Gastroesophageal sphincter (tissue), 3 donors: ENCODE results near the gene KATNAL1.

Experiments used
- EP300 ChIP-seq: sonication (generic); formaldehyde crosslinking; IDR thresholded peaks from one replicate; pipeline ENCODE4 v1.6.1; 2017; ENCODE audit warnings: antibody characterized with exemption, mild to moderate bottlenecking
- POLR2A ChIP-seq, 2 donors: fragments of 450-650 bp; IDR thresholded peaks; one replicate each; pipeline ENCODE4 v1.6.1; 2017; ENCODE audit warnings: antibody characterized with exemption in 2 of 2, mild to moderate bottlenecking in 2 of 2, moderate library complexity in 1 of 2
- POLR2AphosphoS5 ChIP-seq: sonication (generic); formaldehyde crosslinking; IDR thresholded peaks from one replicate; pipeline ENCODE4 v1.6.1; 2017; ENCODE audit warnings: antibody characterized with exemption
- TF ChIP-seq, protein P1 (sequence below), 4 experiments: fragments of 200-600 bp in 2 of 4; fragments of 450-650 bp in 2 of 4; sonication (generic) in 1 of 4; IDR thresholded peaks; one replicate each; pipeline ENCODE4 v1.5.1; 2017 to 2019; ENCODE audit warnings: antibody characterized with exemption in 4 of 4, mild to moderate bottlenecking in 2 of 4, moderate library complexity in 2 of 4

GRCh38 chr13:30300596-30300995 lies 6.8 kb downstream of the KATNAL1 start:
- TF ChIP-seq POLR2AphosphoS5 (no peak), EP300 (no peak), POLR2A (IDR thresholded peaks at IDR 0.05) (no peak)
- TF ChIP-seq, protein P1, sequence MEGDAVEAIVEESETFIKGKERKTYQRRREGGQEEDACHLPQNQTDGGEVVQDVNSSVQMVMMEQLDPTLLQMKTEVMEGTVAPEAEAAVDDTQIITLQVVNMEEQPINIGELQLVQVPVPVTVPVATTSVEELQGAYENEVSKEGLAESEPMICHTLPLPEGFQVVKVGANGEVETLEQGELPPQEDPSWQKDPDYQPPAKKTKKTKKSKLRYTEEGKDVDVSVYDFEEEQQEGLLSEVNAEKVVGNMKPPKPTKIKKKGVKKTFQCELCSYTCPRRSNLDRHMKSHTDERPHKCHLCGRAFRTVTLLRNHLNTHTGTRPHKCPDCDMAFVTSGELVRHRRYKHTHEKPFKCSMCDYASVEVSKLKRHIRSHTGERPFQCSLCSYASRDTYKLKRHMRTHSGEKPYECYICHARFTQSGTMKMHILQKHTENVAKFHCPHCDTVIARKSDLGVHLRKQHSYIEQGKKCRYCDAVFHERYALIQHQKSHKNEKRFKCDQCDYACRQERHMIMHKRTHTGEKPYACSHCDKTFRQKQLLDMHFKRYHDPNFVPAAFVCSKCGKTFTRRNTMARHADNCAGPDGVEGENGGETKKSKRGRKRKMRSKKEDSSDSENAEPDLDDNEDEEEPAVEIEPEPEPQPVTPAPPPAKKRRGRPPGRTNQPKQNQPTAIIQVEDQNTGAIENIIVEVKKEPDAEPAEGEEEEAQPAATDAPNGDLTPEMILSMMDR (IDR thresholded peaks at IDR 0.05), result no peak
